DMS 273 (cell line): Measurements from ENCODE around the gene MT1B.

Experiments
- DNase-seq: peaks from one replicate; lab custom pipeline; 2025; ENCODE audit not compliant: unreplicated experiment; lab: John Stamatoyannopoulos, UW

The MT1B gene

DNA sequence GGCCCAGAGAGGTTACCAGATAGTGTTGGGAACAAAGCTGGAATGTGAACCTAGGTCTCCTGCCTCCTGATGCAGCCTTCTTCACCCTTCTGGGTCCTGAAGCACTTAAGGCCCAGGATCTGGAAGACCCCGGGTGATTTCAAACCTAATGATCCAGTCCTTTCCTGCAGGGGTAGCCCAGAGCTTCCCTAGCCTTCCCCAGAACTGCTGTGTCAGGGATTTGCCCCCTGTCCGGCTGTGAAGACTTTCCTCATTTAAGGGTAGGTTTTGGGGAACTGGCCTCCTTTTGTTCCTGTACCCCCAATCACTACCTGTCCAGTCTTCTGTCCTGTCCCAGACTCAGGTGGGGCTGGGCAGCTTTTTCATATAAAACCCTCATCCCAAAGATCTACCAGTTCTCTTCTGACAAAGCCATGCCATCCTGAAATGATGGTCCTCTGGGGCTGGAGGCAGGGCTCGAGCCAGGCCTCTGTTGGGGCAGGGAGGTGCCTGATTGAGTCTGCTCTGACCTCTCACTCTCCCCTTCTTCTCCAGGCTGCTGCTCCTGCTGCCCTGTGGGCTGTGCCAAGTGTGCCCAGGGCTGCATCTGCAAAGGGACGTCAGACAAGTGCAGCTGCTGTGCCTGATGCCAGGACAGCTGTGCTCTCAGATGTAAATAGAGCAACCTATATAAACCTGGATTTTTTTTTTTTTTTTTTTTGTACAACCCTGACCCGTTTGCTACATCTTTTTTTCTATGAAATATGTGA lies 31.9 kb downstream of the MT1B start:
- DNase-seq, result peak; percentile 43

DNA sequence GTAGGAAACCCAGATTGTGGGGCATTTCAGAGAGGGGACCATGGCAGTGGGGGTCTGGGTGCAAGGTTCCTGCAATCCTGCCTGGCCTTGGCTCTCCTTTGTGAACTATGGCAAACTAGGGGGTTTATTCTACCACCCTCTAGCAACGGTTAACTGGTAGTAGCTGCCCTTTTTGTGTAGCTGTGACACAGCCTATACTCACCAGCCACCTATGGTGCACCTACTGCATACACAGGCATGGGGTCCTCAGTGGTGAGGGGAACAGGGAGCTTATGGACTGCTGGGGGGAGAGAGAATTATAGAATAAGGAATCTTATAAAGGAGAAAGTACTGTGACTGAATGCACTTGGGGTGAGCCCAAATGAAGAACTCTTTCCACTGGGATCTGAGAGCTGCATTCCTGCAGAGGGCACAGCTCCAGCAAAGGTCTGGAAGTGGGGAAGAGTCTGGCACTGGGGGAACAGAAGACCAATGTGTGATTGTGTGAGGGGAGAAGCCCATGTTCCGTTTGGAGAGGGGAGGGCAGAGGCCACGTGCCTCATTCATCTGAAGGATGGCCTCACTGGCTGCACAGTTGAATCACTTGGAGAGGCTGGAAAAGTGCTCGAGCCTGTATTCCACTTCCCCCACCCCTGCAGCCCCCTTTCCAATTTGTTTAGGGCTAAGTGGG lies 32.7 kb downstream of the MT1B start:
- DNase-seq, result no peak

GRCh38 chr16:56684926-56685590 lies 33.4 kb downstream of the MT1B start:
- DNase-seq, result no peak

- DNase-seq, result no peak
Measured at GRCh38 chr16:56686758-56687157, 35.1 kb downstream of the MT1B start.

DNA sequence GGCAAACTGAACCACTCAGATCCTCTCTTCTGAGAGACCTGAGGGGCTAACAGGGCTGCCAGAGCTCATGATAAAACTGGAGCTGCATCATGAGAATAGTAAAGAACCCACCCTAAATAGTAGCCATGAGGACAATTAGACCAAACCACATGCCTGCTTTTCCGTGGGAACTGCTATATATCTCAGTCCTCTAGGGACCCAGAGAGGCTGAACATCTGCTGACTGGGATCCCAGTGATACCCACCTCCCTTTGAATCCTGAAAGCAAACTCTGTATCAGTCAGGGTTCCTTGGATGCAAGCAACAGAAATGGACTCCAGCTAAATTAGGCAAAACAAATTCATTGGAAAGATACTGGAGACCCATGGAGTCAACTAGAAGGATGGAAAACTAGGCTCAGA lies 37.1 kb downstream of the MT1B start:
- DNase-seq, result peak; percentile 70

GRCh38 chr16:56689171-56689570 lies 37.5 kb downstream of the MT1B start:
- peak; percentile 40 for DNase-seq

GRCh38 chr16:56690420-56691122 lies 38.9 kb downstream of the MT1B start:
- DNase-seq, result no peak

GRCh38 chr16:56691885-56692284 lies 40.2 kb downstream of the MT1B start:
- DNase-seq, result peak; percentile 36

- DNase-seq, result no peak
Measured at GRCh38 chr16:56695246-56695645, 43.6 kb downstream of the MT1B start.

- no peak for DNase-seq
Measured at GRCh38 chr16:56697456-56698155, 45.9 kb downstream of the MT1B start.

DNA sequence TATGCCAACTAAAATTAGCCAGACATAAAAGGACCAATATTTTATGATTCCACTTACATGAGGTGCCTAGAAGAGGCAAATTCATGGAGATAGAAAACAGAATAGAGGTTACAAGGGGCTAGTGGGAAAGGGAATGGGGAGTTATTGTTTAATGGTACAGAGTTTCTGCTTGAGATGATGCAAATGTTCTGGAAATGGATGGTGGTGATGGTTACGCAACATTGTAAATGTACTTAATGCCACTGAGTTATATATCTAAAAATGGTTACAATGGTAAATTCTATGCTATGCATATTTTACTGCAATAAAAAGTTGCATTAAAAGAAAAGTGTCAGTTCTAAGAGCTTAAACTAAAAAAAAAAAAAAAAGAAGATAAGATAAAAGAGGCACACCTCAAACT lies 48.5 kb downstream of the MT1B start:
- DNase-seq, result no peak

DNA sequence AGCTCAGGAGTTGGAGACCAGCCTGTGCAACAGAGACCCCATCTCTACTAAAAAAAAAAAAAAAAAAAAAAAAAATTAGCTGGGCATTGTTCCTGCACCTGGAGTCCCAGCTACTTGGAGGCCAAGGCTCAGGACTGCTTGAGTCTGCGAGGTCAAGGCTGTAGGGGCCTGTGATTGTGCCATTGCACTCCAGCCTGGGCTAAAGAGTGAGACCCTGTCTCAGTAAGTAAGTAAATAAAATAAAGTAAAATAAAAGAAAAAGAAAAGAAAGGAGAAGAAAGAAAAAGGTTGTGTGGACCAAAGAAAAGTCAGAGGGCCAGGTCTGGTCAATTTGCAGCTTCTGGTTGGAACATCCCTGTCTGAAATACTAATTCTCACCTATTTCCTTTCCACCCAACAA lies 48.9 kb downstream of the MT1B start:
- no peak for DNase-seq

DNA sequence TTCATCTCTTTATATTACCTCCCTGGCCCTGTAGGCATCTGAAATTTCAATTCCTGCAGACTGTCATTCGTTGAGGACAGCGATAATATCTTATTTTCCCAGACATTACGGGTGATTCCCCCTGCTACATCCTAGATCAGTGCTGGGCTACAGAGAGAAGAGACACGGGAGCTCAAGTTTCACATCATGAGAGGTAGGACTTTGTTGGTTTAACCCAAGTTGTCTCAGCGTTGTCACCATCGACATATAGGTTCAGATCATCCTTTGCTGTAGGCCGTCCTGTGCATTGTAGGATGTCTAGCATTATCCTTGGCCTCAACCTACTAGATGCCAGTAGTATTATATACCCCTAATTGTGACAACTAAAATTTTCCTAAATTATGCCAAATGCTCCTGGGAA lies 49.8 kb downstream of the MT1B start:
- DNase-seq, result no peak
